GM12892 (cell line): ENCODE data around the gene KRT25.

Experiments
- POLR2A ChIP-seq: IDR thresholded peaks from 2 replicates; pipeline ENCODE4 v1.6.1; 2011; ENCODE audit warnings: low read depth, low read length, control low read depth
- POLR2AphosphoS5 ChIP-seq: IDR thresholded peaks from 2 replicates; pipeline ENCODE4 v1.6.1; 2011; ENCODE audit warnings: low read depth, low read length, control low read depth
- TAF1 ChIP-seq: IDR thresholded peaks from 2 replicates; pipeline ENCODE4 v1.6.1; 2011; ENCODE audit warnings: low read depth, mild to moderate bottlenecking, control low read depth, low read length, borderline replicate concordance

DNA sequence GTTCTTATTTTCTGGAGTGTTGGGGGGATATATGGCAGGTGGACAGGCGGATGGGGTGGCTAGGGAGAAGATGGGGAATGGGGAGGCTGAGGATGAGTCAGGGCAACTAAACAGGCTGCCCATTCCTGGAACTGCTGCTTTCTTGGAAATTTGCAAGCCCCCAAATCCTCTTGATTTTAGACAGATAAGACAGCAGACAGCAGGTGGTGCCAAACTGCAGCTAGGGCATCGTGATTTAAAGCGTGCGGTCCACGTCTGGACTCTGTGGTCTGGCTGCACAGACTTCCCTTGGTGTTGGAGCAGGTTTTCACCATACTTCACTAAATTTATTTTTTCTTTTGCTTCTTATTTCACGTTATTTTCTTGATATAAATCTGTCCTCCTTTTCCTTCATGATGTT, 40.7 kb downstream of the KRT25 start:
- TF ChIP-seq POLR2A = no peak
- no peak for TF ChIP-seq TAF1
- no peak for TF ChIP-seq POLR2AphosphoS5
